WTC11 (cell line): ENCODE data around the gene BZW2. TPM values are rescaled to one million over a fixed set of nuclear protein-coding genes. Genes with fewer than 3 reads are reported as not detected.

Source experiments
- CDX4 ChIP-seq: fragments of 250-450 bp; sonication (Bioruptor Pico); IDR thresholded peaks from 2 replicates; pipeline ENCODE4 v1.9.0; 2021; ENCODE audit warnings: moderate library complexity, mild to moderate bottlenecking, inconsistent platforms, borderline replicate concordance
- EMX1 ChIP-seq: fragments of 250-450 bp; sonication (Bioruptor Pico); IDR thresholded peaks from 2 replicates; pipeline ENCODE4 v1.8.0; 2021; ENCODE audit warnings: mild to moderate bottlenecking
- ESRRA ChIP-seq: sonication (generic); formaldehyde crosslinking; IDR thresholded peaks from 2 replicates; pipeline ENCODE4 v1.8.1; 2022; ENCODE audit warnings: mild to moderate bottlenecking, missing genetic modification reagents, borderline replicate concordance
- IRF1 ChIP-seq: sonication (generic); formaldehyde crosslinking; IDR thresholded peaks from 2 replicates; pipeline ENCODE4 v1.8.0; 2023; ENCODE audit warnings: missing genetic modification reagents
- KAT7 ChIP-seq: sonication (generic); formaldehyde crosslinking; IDR thresholded peaks from 2 replicates; pipeline ENCODE4 v1.8.1; 2023; ENCODE audit warnings: missing genetic modification reagents, mild to moderate bottlenecking, borderline replicate concordance
- NFYB ChIP-seq: sonication (generic); formaldehyde crosslinking; conservative IDR thresholded peaks from 2 replicates; pipeline ENCODE4 v1.8.0; 2022; ENCODE audit warnings: low read depth, missing genetic modification reagents
- NR1H2 ChIP-seq: sonication (generic); formaldehyde crosslinking; IDR thresholded peaks from 2 replicates; pipeline ENCODE4 v1.9.0; 2021; ENCODE audit warnings: mild to moderate bottlenecking, moderate library complexity, missing genetic modification reagents
- RORB ChIP-seq: fragments of 250-450 bp; sonication (Bioruptor Pico); IDR thresholded peaks from 2 replicates; pipeline ENCODE4 v1.9.0; 2021; ENCODE audit warnings: mild to moderate bottlenecking
- SMAD3 ChIP-seq: sonication (generic); formaldehyde crosslinking; IDR thresholded peaks from 2 replicates; pipeline ENCODE4 v1.8.0; 2022; ENCODE audit warnings: missing genetic modification reagents, mild to moderate bottlenecking, borderline replicate concordance
- SOX15 ChIP-seq: fragments of 250-450 bp; sonication (Bioruptor Pico); IDR thresholded peaks from 2 replicates; pipeline ENCODE4 v1.9.0; 2021; ENCODE audit warnings: mild to moderate bottlenecking
- STAT6 ChIP-seq: sonication (generic); formaldehyde crosslinking; conservative IDR thresholded peaks from 2 replicates; pipeline ENCODE4 v1.8.1; 2023; ENCODE audit warnings: mild to moderate bottlenecking, low read depth, missing genetic modification reagents, moderate library complexity
- TEAD1 ChIP-seq: sonication (generic); formaldehyde crosslinking; IDR thresholded peaks from 2 replicates; pipeline ENCODE4 v1.8.0; 2022; ENCODE audit warnings: mild to moderate bottlenecking, missing genetic modification reagents
- TP53 ChIP-seq: sonication (generic); formaldehyde crosslinking; IDR thresholded peaks from 2 replicates; pipeline ENCODE4 v1.8.1; 2023; ENCODE audit warnings: mild to moderate bottlenecking, missing genetic modification reagents
- ZNF396 ChIP-seq: fragments of 250-450 bp; sonication (Bioruptor Pico); IDR thresholded peaks from 2 replicates; pipeline ENCODE4 v1.8.0; 2021; ENCODE audit warnings: mild to moderate bottlenecking, moderate library complexity, borderline replicate concordance
- ZNF532 ChIP-seq: fragments of 250-450 bp; sonication (Bioruptor Pico); IDR thresholded peaks from 2 replicates; pipeline ENCODE4 v1.9.0; 2021; ENCODE audit warnings: mild to moderate bottlenecking, borderline replicate concordance
- total RNA-seq: library from RNA; stranded (reverse); gene quantifications from 3 replicates; pipeline ENCODE4 v1.2.3, GENCODE V29; 2021
- TF ChIP-seq, protein P1 (sequence below): sonication (generic); formaldehyde crosslinking; IDR thresholded peaks from 2 replicates; pipeline ENCODE4 v1.8.1; 2023; ENCODE audit warnings: mild to moderate bottlenecking, moderate library complexity, missing genetic modification reagents
- TF ChIP-seq, protein P2 (sequence below): sonication (generic); formaldehyde crosslinking; IDR thresholded peaks from 2 replicates; pipeline ENCODE4 v1.8.0; 2022; ENCODE audit warnings: missing genetic modification reagents
- TF ChIP-seq, protein P3 (sequence below): sonication (generic); formaldehyde crosslinking; IDR thresholded peaks from 2 replicates; pipeline ENCODE4 v1.8.1; 2023; ENCODE audit warnings: mild to moderate bottlenecking, missing genetic modification reagents, moderate library complexity

Gene BZW2
- total RNA-seq, 1 experiment from 2014 or later, result 105 TPM

GRCh38 chr7:16645593-16646471, at the start of gene BZW2, which contains the start of gene ANKMY2 (continued):
- TF ChIP-seq ZNF532 (CRISPR knock-in tag) (no peak), EMX1 (CRISPR knock-in tag) (no peak), NFYB (CRISPR knock-in tag) (peak; percentile 72), RORB (CRISPR knock-in tag) (no peak), SMAD3 (CRISPR knock-in tag) (peak; percentile 55; the same call in 1 of the 2 replicates), ESRRA (CRISPR knock-in tag) (no peak), TEAD1 (CRISPR knock-in tag) (peak; percentile 74), KAT7 (peak; percentile 77; the same call in 1 of the 2 replicates), NR1H2 (no peak), SOX15 (no peak), ZNF396 (CRISPR knock-in tag) (no peak), STAT6 (CRISPR knock-in tag) (no peak), CDX4 (CRISPR knock-in tag) (no peak), TP53 (CRISPR knock-in tag) (no peak), IRF1 (0 out of 2 replicates have a peak, but pooled peaks have one; percentile 47)
- TF ChIP-seq, protein P1, sequence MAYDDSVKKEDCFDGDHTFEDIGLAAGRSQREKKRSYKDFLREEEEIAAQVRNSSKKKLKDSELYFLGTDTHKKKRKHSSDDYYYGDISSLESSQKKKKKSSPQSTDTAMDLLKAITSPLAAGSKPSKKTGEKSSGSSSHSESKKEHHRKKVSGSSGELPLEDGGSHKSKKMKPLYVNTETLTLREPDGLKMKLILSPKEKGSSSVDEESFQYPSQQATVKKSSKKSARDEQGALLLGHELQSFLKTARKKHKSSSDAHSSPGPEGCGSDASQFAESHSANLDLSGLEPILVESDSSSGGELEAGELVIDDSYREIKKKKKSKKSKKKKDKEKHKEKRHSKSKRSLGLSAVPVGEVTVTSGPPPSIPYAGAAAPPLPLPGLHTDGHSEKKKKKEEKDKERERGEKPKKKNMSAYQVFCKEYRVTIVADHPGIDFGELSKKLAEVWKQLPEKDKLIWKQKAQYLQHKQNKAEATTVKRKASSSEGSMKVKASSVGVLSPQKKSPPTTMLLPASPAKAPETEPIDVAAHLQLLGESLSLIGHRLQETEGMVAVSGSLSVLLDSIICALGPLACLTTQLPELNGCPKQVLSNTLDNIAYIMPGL (CRISPR knock-in tag), result no peak; the same call in none of the 2 replicates
- TF ChIP-seq, protein P2, sequence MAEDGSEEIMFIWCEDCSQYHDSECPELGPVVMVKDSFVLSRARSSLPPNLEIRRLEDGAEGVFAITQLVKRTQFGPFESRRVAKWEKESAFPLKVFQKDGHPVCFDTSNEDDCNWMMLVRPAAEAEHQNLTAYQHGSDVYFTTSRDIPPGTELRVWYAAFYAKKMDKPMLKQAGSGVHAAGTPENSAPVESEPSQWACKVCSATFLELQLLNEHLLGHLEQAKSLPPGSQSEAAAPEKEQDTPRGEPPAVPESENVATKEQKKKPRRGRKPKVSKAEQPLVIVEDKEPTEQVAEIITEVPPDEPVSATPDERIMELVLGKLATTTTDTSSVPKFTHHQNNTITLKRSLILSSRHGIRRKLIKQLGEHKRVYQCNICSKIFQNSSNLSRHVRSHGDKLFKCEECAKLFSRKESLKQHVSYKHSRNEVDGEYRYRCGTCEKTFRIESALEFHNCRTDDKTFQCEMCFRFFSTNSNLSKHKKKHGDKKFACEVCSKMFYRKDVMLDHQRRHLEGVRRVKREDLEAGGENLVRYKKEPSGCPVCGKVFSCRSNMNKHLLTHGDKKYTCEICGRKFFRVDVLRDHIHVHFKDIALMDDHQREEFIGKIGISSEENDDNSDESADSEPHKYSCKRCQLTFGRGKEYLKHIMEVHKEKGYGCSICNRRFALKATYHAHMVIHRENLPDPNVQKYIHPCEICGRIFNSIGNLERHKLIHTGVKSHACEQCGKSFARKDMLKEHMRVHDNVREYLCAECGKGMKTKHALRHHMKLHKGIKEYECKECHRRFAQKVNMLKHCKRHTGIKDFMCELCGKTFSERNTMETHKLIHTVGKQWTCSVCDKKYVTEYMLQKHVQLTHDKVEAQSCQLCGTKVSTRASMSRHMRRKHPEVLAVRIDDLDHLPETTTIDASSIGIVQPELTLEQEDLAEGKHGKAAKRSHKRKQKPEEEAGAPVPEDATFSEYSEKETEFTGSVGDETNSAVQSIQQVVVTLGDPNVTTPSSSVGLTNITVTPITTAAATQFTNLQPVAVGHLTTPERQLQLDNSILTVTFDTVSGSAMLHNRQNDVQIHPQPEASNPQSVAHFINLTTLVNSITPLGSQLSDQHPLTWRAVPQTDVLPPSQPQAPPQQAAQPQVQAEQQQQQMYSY (CRISPR knock-in tag), result 0 out of 2 replicates have a peak, but pooled peaks have one; percentile 14
- TF ChIP-seq, protein P3, sequence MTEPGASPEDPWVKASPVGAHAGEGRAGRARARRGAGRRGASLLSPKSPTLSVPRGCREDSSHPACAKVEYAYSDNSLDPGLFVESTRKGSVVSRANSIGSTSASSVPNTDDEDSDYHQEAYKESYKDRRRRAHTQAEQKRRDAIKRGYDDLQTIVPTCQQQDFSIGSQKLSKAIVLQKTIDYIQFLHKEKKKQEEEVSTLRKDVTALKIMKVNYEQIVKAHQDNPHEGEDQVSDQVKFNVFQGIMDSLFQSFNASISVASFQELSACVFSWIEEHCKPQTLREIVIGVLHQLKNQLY (CRISPR knock-in tag), result no peak
